ENCODE data around the gene DZIP3. TPM values are rescaled to one million over a fixed set of nuclear protein-coding genes. Genes with fewer than 3 reads are reported as not detected.
A peak's percentile ranks its signal among the peaks of the same experiment; 100 is the strongest.

DZIP3 gene
- polyA plus RNA-seq (2013, experiment 1 of 2) = 6.5 TPM
- 6.9 TPM for polyA plus RNA-seq (2013, experiment 2 of 2)

DNA sequence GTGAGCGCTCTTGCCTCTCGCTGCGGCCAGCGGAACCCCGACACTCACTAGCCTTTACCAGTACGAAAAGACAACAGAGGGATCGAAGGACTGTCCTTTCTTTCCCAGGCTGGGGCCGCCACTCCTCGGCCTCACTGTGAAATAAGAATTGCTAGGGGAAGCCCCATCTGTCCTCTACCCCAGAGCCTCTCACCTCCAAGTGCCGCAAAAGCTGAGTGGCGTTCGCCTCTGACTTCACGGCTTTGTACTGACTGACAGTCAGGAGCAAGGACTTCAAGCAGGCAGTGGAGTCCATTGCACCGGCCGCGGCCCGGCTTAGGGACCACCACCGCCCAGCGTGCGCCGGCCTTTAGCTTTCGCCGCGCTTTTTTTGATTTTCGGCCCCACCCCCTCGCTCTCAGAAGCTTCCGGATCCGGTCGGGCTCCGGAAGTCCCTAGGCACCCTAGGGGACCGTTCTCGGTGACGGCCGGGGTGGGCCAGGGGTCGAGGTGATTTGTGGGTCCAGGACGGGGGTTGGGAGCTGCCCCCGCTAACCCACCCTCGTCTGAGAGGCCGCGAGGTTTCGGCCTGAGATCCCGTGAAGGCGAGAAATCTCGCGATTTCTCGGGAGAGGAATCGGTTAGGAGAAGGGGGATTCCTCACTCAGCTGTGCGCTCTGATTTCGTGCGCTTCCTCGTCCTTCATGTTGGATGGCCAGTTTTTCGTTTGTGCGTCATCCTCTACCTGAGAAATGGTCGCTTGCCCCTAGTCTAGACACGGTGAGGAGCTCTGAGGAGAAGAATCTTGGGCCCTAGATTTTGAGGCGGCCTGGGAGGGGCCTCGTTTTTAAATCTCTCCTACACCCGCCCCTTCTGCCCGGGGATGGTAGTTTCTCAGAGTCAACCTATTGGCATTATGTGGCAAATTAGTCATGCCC lies at the start of gene DZIP3, which contains the start of gene CIP2A:
DZIP3 (plus strand) TSS at position 642 of the 917 bp plus-strand sequence. CDS start 15,685 bp downstream, outside the sequence.
CIP2A (minus strand) TSS at position 358 of the 917 bp plus-strand sequence; CDS start at position 295, 63 bp downstream.
- Histone ChIP-seq H2BK15ac (ENCODE audit: low read depth, poor library complexity, severe bottlenecking) (peak within 1 kb of the TSS; percentile 13), H3K4me1 (ENCODE audit: control insufficient read depth, insufficient read depth, low read depth, low read length) (peaks cover 3% of the 10 kb centered on the region), H4K91ac (ENCODE audit: low read length) (peak within 1 kb of the TSS; percentile 31), H2BK5ac (ENCODE audit: low read depth, low read length, poor library complexity, severe bottlenecking) (peak within 1 kb of the TSS; percentile 79), H3K18ac (ENCODE audit: low read depth in 1 of 2, low read length in 2 of 2) (peak within 1 kb of the TSS; percentile 12 to 95), H3K79me1 (replicated peaks; ENCODE audit: low read length, poor library complexity, severe bottlenecking) (peaks cover 12% of the 10 kb centered on the region), H4K8ac (ENCODE audit: low read length) (peak within 1 kb of the TSS; percentile 14), H3K9me3 (ENCODE audit: control insufficient read depth, low read length) (no peaks in the 10 kb centered on the region), H2AK5ac (ENCODE audit: low read length, severe bottlenecking) (no peak within 1 kb of the TSS), H3K27me3 (ENCODE audit: control insufficient read depth in 1 of 2, insufficient read depth in 1 of 2, low read length in 2 of 2) (no peaks in the 10 kb centered on the region), H2BK120ac (ENCODE audit: low read depth, low read length) (no peak within 1 kb of the TSS), H3K4me3 (ENCODE audit: insufficient read depth in 1 of 2, low read depth in 1 of 2, low read length in 2 of 2) (peak within 1 kb of the TSS; percentile 73 to 97), H2BK12ac (ENCODE audit: low read length in 2 of 2) (no peak within 1 kb of the TSS), H3K27ac (ENCODE audit: low read length, poor library complexity, severe bottlenecking) (peak within 1 kb of the TSS; percentile 93), H3K4ac (ENCODE audit: low read depth in 1 of 2, low read length in 2 of 2) (peak within 1 kb of the TSS in 1 of 2 experiments; percentile 71), H2AFZ (ENCODE audit: low read depth, low read length) (peak within 1 kb of the TSS; percentile 76), H3K9ac (ENCODE audit: low read length) (peak within 1 kb of the TSS; percentile 98), H3K4me2 (ENCODE audit: low read length, poor library complexity, severe bottlenecking) (peak within 1 kb of the TSS; percentile 76), H3K36me3 (ENCODE audit: control insufficient read depth in 1 of 2, insufficient read depth in 2 of 2, low read depth in 1 of 2, low read length in 2 of 2) (no peaks in the 10 kb centered on the region), H3K14ac (ENCODE audit: low read length in 2 of 2) (no peak within 1 kb of the TSS), H3K23ac (ENCODE audit: low read length in 2 of 2) (no peak within 1 kb of the TSS)
- under 1% methylated on average over 56 of the region's 59 CpGs for WGBS
- peak; percentile 98 for DNase-seq

DNA sequence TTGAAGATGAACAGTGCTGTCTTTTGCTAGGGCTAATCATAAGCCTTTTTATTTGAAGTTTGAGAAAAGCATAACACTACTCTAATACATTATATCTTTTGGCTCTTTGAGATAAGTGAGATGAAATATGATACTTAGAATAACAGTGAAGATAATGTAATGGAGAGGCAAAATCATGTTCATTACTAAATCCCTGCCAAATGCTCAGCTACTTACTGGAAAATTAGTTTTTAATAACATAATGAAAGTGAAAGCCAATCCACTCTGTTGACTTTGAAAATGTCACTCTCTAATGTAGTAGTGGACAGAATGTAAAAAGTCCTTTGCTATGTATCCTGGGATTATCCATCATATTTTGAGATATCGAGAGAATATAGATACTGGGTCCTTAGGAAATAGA lies 43.3 kb upstream of the DZIP3 start:
- H3K18ac ChIP-seq (ENCODE audit: low read depth in 1 of 2, low read length in 2 of 2) = no peak overlapping the region
- H2BK120ac ChIP-seq (ENCODE audit: low read depth, low read length) = no peak overlapping the region
- no peak overlapping the region for H2BK15ac ChIP-seq (ENCODE audit: low read depth, poor library complexity, severe bottlenecking)
- H2BK12ac ChIP-seq (ENCODE audit: low read length in 2 of 2) = no peak overlapping the region
- H3K9ac ChIP-seq (ENCODE audit: low read length) = peak overlapping the region; percentile 43
- H3K4me3 ChIP-seq (ENCODE audit: insufficient read depth in 1 of 2, low read depth in 1 of 2, low read length in 2 of 2) = peak overlapping the region in 1 of 2 experiments; percentile 41
- H4K8ac ChIP-seq (ENCODE audit: low read length) = no peak overlapping the region
- 100% methylated on average over 1 of the region's 1 CpG for WGBS
- no peak overlapping the region for H2AK5ac ChIP-seq (ENCODE audit: low read length, severe bottlenecking)
- no peak overlapping the region for H2BK5ac ChIP-seq (ENCODE audit: low read depth, low read length, poor library complexity, severe bottlenecking)
- peak; percentile 29 for DNase-seq
- no peak overlapping the region for H3K23ac ChIP-seq (ENCODE audit: low read length in 2 of 2)
- no peak overlapping the region for H3K14ac ChIP-seq (ENCODE audit: low read length in 2 of 2)
- H3K79me1 ChIP-seq (replicated peaks; ENCODE audit: low read length, poor library complexity, severe bottlenecking) = no peaks in the 10 kb centered on the region
- H3K27ac ChIP-seq (ENCODE audit: low read length, poor library complexity, severe bottlenecking) = no peak overlapping the region
- no peak overlapping the region for H4K91ac ChIP-seq (ENCODE audit: low read length)
- H2AFZ ChIP-seq (ENCODE audit: low read depth, low read length) = no peak overlapping the region
- H3K27me3 ChIP-seq (ENCODE audit: control insufficient read depth in 1 of 2, insufficient read depth in 1 of 2, low read length in 2 of 2) = no peaks in the 10 kb centered on the region
- H3K9me3 ChIP-seq (ENCODE audit: control insufficient read depth, low read length) = no peaks in the 10 kb centered on the region
- no peak overlapping the region for H3K4ac ChIP-seq (ENCODE audit: low read depth in 1 of 2, low read length in 2 of 2)
- H3K4me1 ChIP-seq (ENCODE audit: control insufficient read depth, insufficient read depth, low read depth, low read length) = no peaks in the 10 kb centered on the region
- H3K36me3 ChIP-seq (ENCODE audit: control insufficient read depth in 1 of 2, insufficient read depth in 2 of 2, low read depth in 1 of 2, low read length in 2 of 2) = peaks cover 6 to 15% of the 10 kb centered on the region in 2 experiments
- H3K4me2 ChIP-seq (ENCODE audit: low read length, poor library complexity, severe bottlenecking) = no peak overlapping the region

GRCh38 chr3:108546692-108547091 lies 42.8 kb upstream of the DZIP3 start:
- Histone ChIP-seq H4K91ac (ENCODE audit: low read length) (no peak overlapping the region), H3K9me3 (ENCODE audit: control insufficient read depth, low read length) (no peaks in the 10 kb centered on the region), H3K27me3 (ENCODE audit: control insufficient read depth in 1 of 2, insufficient read depth in 1 of 2, low read length in 2 of 2) (no peaks in the 10 kb centered on the region), H2BK5ac (ENCODE audit: low read depth, low read length, poor library complexity, severe bottlenecking) (no peak overlapping the region), H3K23ac (ENCODE audit: low read length in 2 of 2) (no peak overlapping the region), H2BK120ac (ENCODE audit: low read depth, low read length) (no peak overlapping the region), H3K18ac (ENCODE audit: low read depth in 1 of 2, low read length in 2 of 2) (no peak overlapping the region), H2AFZ (ENCODE audit: low read depth, low read length) (no peak overlapping the region), H2BK12ac (ENCODE audit: low read length in 2 of 2) (no peak overlapping the region), H3K9ac (ENCODE audit: low read length) (peak overlapping the region; percentile 43), H3K79me1 (replicated peaks; ENCODE audit: low read length, poor library complexity, severe bottlenecking) (no peaks in the 10 kb centered on the region), H2BK15ac (ENCODE audit: low read depth, poor library complexity, severe bottlenecking) (no peak overlapping the region), H4K8ac (ENCODE audit: low read length) (no peak overlapping the region), H3K4me2 (ENCODE audit: low read length, poor library complexity, severe bottlenecking) (no peak overlapping the region), H3K4me1 (ENCODE audit: control insufficient read depth, insufficient read depth, low read depth, low read length) (no peaks in the 10 kb centered on the region), H2AK5ac (ENCODE audit: low read length, severe bottlenecking) (no peak overlapping the region), H3K27ac (ENCODE audit: low read length, poor library complexity, severe bottlenecking) (no peak overlapping the region), H3K36me3 (ENCODE audit: control insufficient read depth in 1 of 2, insufficient read depth in 2 of 2, low read depth in 1 of 2, low read length in 2 of 2) (peaks cover 6 to 15% of the 10 kb centered on the region in 2 experiments), H3K14ac (ENCODE audit: low read length in 2 of 2) (no peak overlapping the region), H3K4ac (ENCODE audit: low read depth in 1 of 2, low read length in 2 of 2) (no peak overlapping the region), H3K4me3 (ENCODE audit: insufficient read depth in 1 of 2, low read depth in 1 of 2, low read length in 2 of 2) (peak overlapping the region in 1 of 2 experiments; percentile 41)
- 97% methylated on average over 3 of the region's 3 CpGs for WGBS
- no peak for DNase-seq

DNA sequence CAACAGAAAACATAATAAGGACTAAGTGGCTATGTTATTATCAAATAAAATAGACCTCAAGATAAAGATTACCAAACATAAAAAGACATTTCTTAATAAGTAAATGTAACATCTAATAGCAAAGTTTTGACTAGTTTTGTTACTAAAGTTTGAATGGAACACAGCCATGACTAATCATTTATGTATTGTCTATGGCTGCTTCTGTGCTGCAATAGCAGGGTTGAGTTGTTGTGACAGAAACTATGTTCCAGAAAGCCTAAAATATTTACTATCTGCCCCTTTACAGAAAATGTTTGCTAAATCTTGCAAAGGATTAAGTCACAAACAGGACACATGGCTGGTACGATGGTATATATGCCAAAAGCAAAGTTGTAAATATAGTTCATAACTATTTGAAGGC lies 41.2 kb upstream of the DZIP3 start:
- peak; percentile 40 for DNase-seq
- Histone ChIP-seq H3K36me3 (ENCODE audit: control insufficient read depth in 1 of 2, insufficient read depth in 2 of 2, low read depth in 1 of 2, low read length in 2 of 2) (peaks cover 5 to 10% of the 10 kb centered on the region in 2 experiments), H2BK15ac (ENCODE audit: low read depth, poor library complexity, severe bottlenecking) (no peak overlapping the region), H3K4me1 (ENCODE audit: control insufficient read depth, insufficient read depth, low read depth, low read length) (no peaks in the 10 kb centered on the region), H2AK5ac (ENCODE audit: low read length, severe bottlenecking) (no peak overlapping the region), H3K9ac (ENCODE audit: low read length) (no peak overlapping the region), H3K4ac (ENCODE audit: low read depth in 1 of 2, low read length in 2 of 2) (no peak overlapping the region), H3K14ac (ENCODE audit: low read length in 2 of 2) (no peak overlapping the region), H3K4me3 (ENCODE audit: insufficient read depth in 1 of 2, low read depth in 1 of 2, low read length in 2 of 2) (no peak overlapping the region), H2BK5ac (ENCODE audit: low read depth, low read length, poor library complexity, severe bottlenecking) (no peak overlapping the region), H2BK120ac (ENCODE audit: low read depth, low read length) (no peak overlapping the region), H2AFZ (ENCODE audit: low read depth, low read length) (no peak overlapping the region), H3K79me1 (replicated peaks; ENCODE audit: low read length, poor library complexity, severe bottlenecking) (no peaks in the 10 kb centered on the region), H3K27me3 (ENCODE audit: control insufficient read depth in 1 of 2, insufficient read depth in 1 of 2, low read length in 2 of 2) (no peaks in the 10 kb centered on the region), H4K8ac (ENCODE audit: low read length) (no peak overlapping the region), H3K18ac (ENCODE audit: low read depth in 1 of 2, low read length in 2 of 2) (no peak overlapping the region), H3K23ac (ENCODE audit: low read length in 2 of 2) (no peak overlapping the region), H3K4me2 (ENCODE audit: low read length, poor library complexity, severe bottlenecking) (no peak overlapping the region), H3K9me3 (ENCODE audit: control insufficient read depth, low read length) (no peaks in the 10 kb centered on the region), H3K27ac (ENCODE audit: low read length, poor library complexity, severe bottlenecking) (no peak overlapping the region), H4K91ac (ENCODE audit: low read length) (no peak overlapping the region), H2BK12ac (ENCODE audit: low read length in 2 of 2) (no peak overlapping the region)
- WGBS = no CpG with 5 or more reads among the region's 1 CpG
